Measurements from ENCODE around the gene TACSTD2.
"Not testable (repeated sequence)": the region's sequence is repeated elsewhere in the genome, so short reads cannot be mapped to it uniquely, and the experiment has no call there.

Gene TACSTD2

GRCh38 chr1:58576727-58577653, at the start of gene TACSTD2:
Gene TACSTD2, minus strand, starts transcription at chr1:58577252. Its CDS starts 96 bp downstream, at chr1:58577156.
- no peak for FAIRE-seq

GRCh38 chr1:58626293-58626692, 49.2 kb upstream of the TACSTD2 start:
- no peak for FAIRE-seq

GRCh38 chr1:58623259-58623658, 46.2 kb upstream of the TACSTD2 start:
- not testable (repeated sequence) for FAIRE-seq

GRCh38 chr1:58622571-58622970, 45.5 kb upstream of the TACSTD2 start:
- FAIRE-seq, result no peak

GRCh38 chr1:58621391-58621790, 44.3 kb upstream of the TACSTD2 start:
- FAIRE-seq, result no peak

GRCh38 chr1:58620926-58621325, 43.9 kb upstream of the TACSTD2 start:
- FAIRE-seq, result no peak

GRCh38 chr1:58620259-58620658, 43.2 kb upstream of the TACSTD2 start:
- no peak for FAIRE-seq

GRCh38 chr1:58619286-58620054, 42.4 kb upstream of the TACSTD2 start:
- no peak for FAIRE-seq

- no peak for FAIRE-seq
Observed at GRCh38 chr1:58618303-58618702, 41.3 kb upstream of the TACSTD2 start.

- no peak for FAIRE-seq
Observed at GRCh38 chr1:58611861-58612385, 34.9 kb upstream of the TACSTD2 start.

GRCh38 chr1:58608945-58609344, 31.9 kb upstream of the TACSTD2 start:
- no peak for FAIRE-seq

- FAIRE-seq, result no peak
Observed at GRCh38 chr1:58608297-58608696, 31.2 kb upstream of the TACSTD2 start.

- FAIRE-seq, result no peak
Observed at GRCh38 chr1:58607391-58607790, 30.3 kb upstream of the TACSTD2 start.

GRCh38 chr1:58601921-58602320, 24.9 kb upstream of the TACSTD2 start:
- FAIRE-seq, result not testable (repeated sequence)

GRCh38 chr1:58597996-58598395, 20.9 kb upstream of the TACSTD2 start:
- FAIRE-seq, result no peak

- FAIRE-seq, result no peak
Observed at GRCh38 chr1:58597076-58597475, 20.0 kb upstream of the TACSTD2 start.

- no peak for FAIRE-seq
Observed at GRCh38 chr1:58596631-58597052, 19.6 kb upstream of the TACSTD2 start.

GRCh38 chr1:58594546-58594945, 17.5 kb upstream of the TACSTD2 start:
- no peak for FAIRE-seq

GRCh38 chr1:58592522-58593134, 15.6 kb upstream of the TACSTD2 start:
- FAIRE-seq, result no peak

GRCh38 chr1:58591806-58592205, 14.8 kb upstream of the TACSTD2 start:
- no peak for FAIRE-seq

GRCh38 chr1:58590019-58590418, 13.0 kb upstream of the TACSTD2 start:
- FAIRE-seq, result no peak

GRCh38 chr1:58588396-58588795, 11.3 kb upstream of the TACSTD2 start:
- no peak for FAIRE-seq

GRCh38 chr1:58587667-58588066, 10.6 kb upstream of the TACSTD2 start:
- no peak for FAIRE-seq
